Activated T-cell treated with anti-CD3 and anti-CD28 coated beads, Interleukin-2, amount 50 U/mL, for 4 hours (primary cell): ENCODE measurements around the gene PKP4. TPM values are rescaled to one million over a fixed set of nuclear protein-coding genes. Genes with fewer than 3 reads are reported as not detected.
"Not testable (repeated sequence)": the region's sequence is repeated elsewhere in the genome, so short reads cannot be mapped to it uniquely, and the experiment has no call there.

Source experiments
- ATAC-seq, 2 donors: fragments of 200-7000 bp; cut with Tn5 transposase; one replicate each; pipeline ENCODE4 v1.10.0; 2021
- DNase-seq: peaks from one replicate; pipeline ENCODE4 v3.0.0-alpha.2; 2020
- H3K27me3 Mint-ChIP-seq: one replicate; pipeline ENCODE4 v1.8.0; 2021; ENCODE audit warnings: low read depth, mixed read lengths
- H3K36me3 Mint-ChIP-seq: one replicate; pipeline ENCODE4 v1.8.0; 2022; ENCODE audit warnings: mixed read lengths; ENCODE audit not compliant: insufficient read depth
- H3K4me1 Mint-ChIP-seq: one replicate; pipeline ENCODE4 v1.8.0; 2021; ENCODE audit warnings: low read depth, mixed read lengths
- H3K4me3 Mint-ChIP-seq: one replicate; pipeline ENCODE4 v1.8.0; 2021; ENCODE audit warnings: mild to moderate bottlenecking, moderate library complexity, mixed read lengths
- H3K9me3 Mint-ChIP-seq: one replicate; pipeline ENCODE4 v1.8.0; 2021; ENCODE audit warnings: mixed read lengths
- total RNA-seq, 3 donors: library from RNA; stranded (reverse); gene quantifications; one replicate each; pipeline ENCODE4 v1.2.1, GENCODE V29; 2021

PKP4 gene
- total RNA-seq, 3 donors from 2014 or later = 11.5 to 17.7 (median 12.5) TPM

GRCh38 chr2:158457826-158458616 is 1.3 kb downstream of the PKP4 start:
- Mint-ChIP-seq H3K9me3 (no peaks in the 10 kb centered on the region), H3K4me1 (peaks cover 23% of the 10 kb centered on the region), H3K4me3 (peak overlapping the region; percentile 92), H3K27me3 (peaks cover 3% of the 10 kb centered on the region), H3K36me3 (no peaks in the 10 kb centered on the region)
- DNase-seq = peak; percentile 44
- peak; percentile 55 to 61 for ATAC-seq

GRCh38 chr2:158458617-158458920 is 1.8 kb downstream of the PKP4 start:
- H3K9me3 Mint-ChIP-seq = no peaks in the 10 kb centered on the region
- H3K36me3 Mint-ChIP-seq = no peaks in the 10 kb centered on the region
- peak overlapping the region; percentile 92 for H3K4me3 Mint-ChIP-seq
- DNase-seq (no peak), ATAC-seq (no peak)
- peaks cover 23% of the 10 kb centered on the region for H3K4me1 Mint-ChIP-seq
- H3K27me3 Mint-ChIP-seq = peaks cover 3% of the 10 kb centered on the region

GRCh38 chr2:158459161-158460003 is 2.6 kb downstream of the PKP4 start:
- ATAC-seq (no peak), DNase-seq (no peak)
- Mint-ChIP-seq H3K4me1 (peaks cover 23% of the 10 kb centered on the region), H3K36me3 (no peaks in the 10 kb centered on the region), H3K9me3 (no peaks in the 10 kb centered on the region), H3K4me3 (peak overlapping the region; percentile 92), H3K27me3 (peaks cover 3% of the 10 kb centered on the region)

GRCh38 chr2:158460632-158461297 is 4.0 kb downstream of the PKP4 start:
- Mint-ChIP-seq H3K27me3 (no peaks in the 10 kb centered on the region), H3K4me3 (no peak overlapping the region), H3K9me3 (no peaks in the 10 kb centered on the region), H3K36me3 (no peaks in the 10 kb centered on the region), H3K4me1 (peaks cover 25% of the 10 kb centered on the region)
- no peak for DNase-seq
- no peak for ATAC-seq

GRCh38 chr2:158463496-158464095 is 6.8 kb downstream of the PKP4 start:
- DNase-seq (no peak), ATAC-seq (no peak)
- Mint-ChIP-seq H3K36me3 (no peaks in the 10 kb centered on the region), H3K4me1 (peaks cover 12% of the 10 kb centered on the region), H3K4me3 (no peak overlapping the region), H3K9me3 (no peaks in the 10 kb centered on the region), H3K27me3 (no peaks in the 10 kb centered on the region)

GRCh38 chr2:158464426-158465281 is 7.9 kb downstream of the PKP4 start:
- ATAC-seq = peak; percentile 71 to 82
- no peaks in the 10 kb centered on the region for H3K9me3 Mint-ChIP-seq
- H3K36me3 Mint-ChIP-seq = peaks cover 2% of the 10 kb centered on the region
- H3K4me1 Mint-ChIP-seq = peaks cover 11% of the 10 kb centered on the region
- no peak overlapping the region for H3K4me3 Mint-ChIP-seq
- H3K27me3 Mint-ChIP-seq = no peaks in the 10 kb centered on the region
- DNase-seq = no peak

GRCh38 chr2:158467248-158467647 is 10.5 kb downstream of the PKP4 start:
- no peak overlapping the region for H3K4me3 Mint-ChIP-seq
- ATAC-seq = no peak
- no peaks in the 10 kb centered on the region for H3K27me3 Mint-ChIP-seq

GRCh38 chr2:158472829-158473228 is 16.1 kb downstream of the PKP4 start:
- not testable (repeated sequence) for H3K27me3 Mint-ChIP-seq, H3K9me3 Mint-ChIP-seq, DNase-seq, ATAC-seq, H3K4me3 Mint-ChIP-seq
- Mint-ChIP-seq H3K4me1 (peaks cover 19% of the 10 kb centered on the region), H3K36me3 (peaks cover 11% of the 10 kb centered on the region)

More at GRCh38 chr2:158467248-158467647, 10.5 kb downstream of the PKP4 start:
- DNase-seq = no peak
- peaks cover 3% of the 10 kb centered on the region for H3K4me1 Mint-ChIP-seq
- peaks cover 8% of the 10 kb centered on the region for H3K36me3 Mint-ChIP-seq
- no peaks in the 10 kb centered on the region for H3K9me3 Mint-ChIP-seq

GRCh38 chr2:158473300-158473699 is 16.5 kb downstream of the PKP4 start:
- peaks cover 11% of the 10 kb centered on the region for H3K36me3 Mint-ChIP-seq
- not testable (repeated sequence) for H3K9me3 Mint-ChIP-seq, H3K4me3 Mint-ChIP-seq, H3K27me3 Mint-ChIP-seq, ATAC-seq, DNase-seq
- H3K4me1 Mint-ChIP-seq = peaks cover 23% of the 10 kb centered on the region

GRCh38 chr2:158473719-158474392 is 17.1 kb downstream of the PKP4 start:
- Mint-ChIP-seq H3K36me3 (peaks cover 11% of the 10 kb centered on the region), H3K4me3 (no peak overlapping the region), H3K27me3 (no peaks in the 10 kb centered on the region), H3K9me3 (peaks cover 10% of the 10 kb centered on the region), H3K4me1 (peaks cover 27% of the 10 kb centered on the region)
- DNase-seq (no peak), ATAC-seq (no peak)

- not testable (repeated sequence) for H3K36me3 Mint-ChIP-seq, H3K4me3 Mint-ChIP-seq, ATAC-seq, DNase-seq, H3K9me3 Mint-ChIP-seq, H3K27me3 Mint-ChIP-seq
- peaks cover 27% of the 10 kb centered on the region for H3K4me1 Mint-ChIP-seq
Measured at GRCh38 chr2:158474526-158475011, 17.8 kb downstream of the PKP4 start.

- peaks cover 28% of the 10 kb centered on the region for H3K4me1 Mint-ChIP-seq
- H3K27me3 Mint-ChIP-seq = no peaks in the 10 kb centered on the region
- H3K36me3 Mint-ChIP-seq = peaks cover 5% of the 10 kb centered on the region
- H3K4me3 Mint-ChIP-seq = no peak overlapping the region
- peaks cover 10% of the 10 kb centered on the region for H3K9me3 Mint-ChIP-seq
- DNase-seq = no peak
- no peak for ATAC-seq
Measured at GRCh38 chr2:158477202-158477601, 20.4 kb downstream of the PKP4 start.

GRCh38 chr2:158478237-158478636 is 21.5 kb downstream of the PKP4 start:
- DNase-seq = no peak
- Mint-ChIP-seq H3K4me3 (no peak overlapping the region), H3K36me3 (peaks cover 4% of the 10 kb centered on the region), H3K4me1 (peaks cover 29% of the 10 kb centered on the region), H3K9me3 (peaks cover 2% of the 10 kb centered on the region), H3K27me3 (no peaks in the 10 kb centered on the region)
- ATAC-seq = no peak
